Sigmoid colon (tissue), 7 donors: ENCODE measurements around the gene TMEM184C. TPM values are rescaled to one million over a fixed set of nuclear protein-coding genes. Genes with fewer than 3 reads are reported as not detected.

Source experiments
- DNase-seq: peaks from one replicate; pipeline ENCODE4 v3.0.0-alpha.2; 2019
- H3K27ac ChIP-seq, 4 donors: fragments of 200-600 bp; sonication (generic); one replicate each; pipeline ENCODE4 v1.5.1; 2016 to 2019; ENCODE audit warnings: mild to moderate bottlenecking in 1 of 4
- H3K27me3 ChIP-seq, 3 donors: fragments of 200-600 bp; sonication (generic); one replicate each; pipeline ENCODE4 v1.5.1; 2019; ENCODE audit warnings: mild to moderate bottlenecking in 1 of 3
- H3K36me3 ChIP-seq, 4 donors: fragments of 200-600 bp; sonication (generic); one replicate each; pipeline ENCODE4 v1.5.1; 2016 to 2019
- H3K4me1 ChIP-seq, 4 donors: fragments of 200-600 bp; sonication (generic); one replicate each; pipeline ENCODE4 v1.5.1; 2017 to 2019
- H3K4me3 ChIP-seq, 4 donors: fragments of 200-600 bp; sonication (generic); one replicate each; pipeline ENCODE4 v1.5.1; 2017 to 2019; ENCODE audit warnings: mild to moderate bottlenecking in 2 of 4, moderate library complexity in 1 of 4
- H3K9me3 ChIP-seq, 4 donors: fragments of 200-600 bp in 3 of 4; sonication (generic) in 3 of 4; one replicate each; pipeline versions ENCODE4 v1.5.1 to v1.6.1; 2013 to 2019
- CTCF ChIP-seq, 4 experiments: fragments of 450-650 bp in 3 of 4; fragments of 200-600 bp in 1 of 4; IDR thresholded peaks; one replicate each; pipeline ENCODE4 v1.5.1; 2016 to 2019; ENCODE audit warnings: antibody characterized with exemption in 4 of 4, mild to moderate bottlenecking in 3 of 4, moderate library complexity in 2 of 4
- EP300 ChIP-seq, 4 donors: sonication (generic); formaldehyde crosslinking; IDR thresholded peaks; one replicate each; pipeline ENCODE4 v1.6.1; 2017; ENCODE audit warnings: antibody characterized with exemption in 4 of 4
- POLR2A ChIP-seq, 2 donors: fragments of 450-650 bp; IDR thresholded peaks; one replicate each; pipeline ENCODE4 v1.6.1; 2016; ENCODE audit warnings: antibody characterized with exemption in 2 of 2, mild to moderate bottlenecking in 2 of 2, moderate library complexity in 2 of 2
- POLR2AphosphoS5 ChIP-seq, 4 donors: sonication (generic); formaldehyde crosslinking; IDR thresholded peaks; one replicate each; pipeline ENCODE4 v1.6.1; 2017; ENCODE audit warnings: antibody characterized with exemption in 4 of 4
- WGBS, 2 donors: extraction: QIAGEN DNeasy Blood & Tissue Kit; methylation state at CpG; one replicate each; pipeline ENCODE4 v1.1.7; 2013; 5-methylcytosine and 5-hydroxymethylcytosine counted together
- intact Hi-C: fragments of 100-400 bp; cut with DNase I; formaldehyde crosslinking; loops from one replicate; pipeline ENCODE4 v1.15.1; 2023
- polyA plus RNA-seq, 3 donors: library from polyadenylated mRNA; stranded (reverse); fragments of 200-250 nt; gene quantifications; one replicate each; pipeline ENCODE4 v1.2.3, GENCODE V29; 2013
- total RNA-seq, 4 donors: library from RNA; depleted of rRNA; stranded (reverse); fragments of >200 nt; gene quantifications; one replicate each; pipeline ENCODE4 v1.1.0, GENCODE V29; 2016
- donor health status: healthy with polysubstance abuse.
- donor health status: Bipolar disorder and iron deficiency.
- donor health status: healthy.

TMEM184C gene
- total and polyA plus RNA-seq, 7 donors, result 6.0 to 23.8 (median 12.2) TPM

GRCh38 chr4:147709999-147710398, 92.8 kb downstream of the TMEM184C start:
- Histone ChIP-seq H3K36me3 (no peaks in the 10 kb centered on the region), H3K27ac (no peak overlapping the region)

GRCh38 chr4:147714575-147715401, 97.6 kb downstream of the TMEM184C start:
- intact Hi-C loops, result no loop called here
- peak; percentile 90 for DNase-seq
- TF ChIP-seq POLR2A (IDR thresholded peaks at IDR 0.05), result no peak
- TF ChIP-seq POLR2AphosphoS5 (IDR thresholded peaks at IDR 0.05), result peak in 3 of 4 donors; percentile 10 to 29 (median 11)
- TF ChIP-seq EP300 (IDR thresholded peaks at IDR 0.05), result no peak
- no peak for TF ChIP-seq CTCF (IDR thresholded peaks at IDR 0.05)
- no peaks in the 10 kb centered on the region for H3K27me3 ChIP-seq
- WGBS, 2 donors, result 93 to 94% methylated on average over 8 of the region's 8 CpGs
- H3K9me3 ChIP-seq, result no peaks in the 10 kb centered on the region
- H3K4me1 ChIP-seq, result peaks cover 0 to 7% (median 5%) of the 10 kb centered on the region in 4 donors
- H3K27ac ChIP-seq, result peak overlapping the region in 1 of 4 donors; percentile 54
- H3K4me3 ChIP-seq, result no peak overlapping the region
- no peaks in the 10 kb centered on the region for H3K36me3 ChIP-seq

More at GRCh38 chr4:147709999-147710398, 92.8 kb downstream of the TMEM184C start:
- TF ChIP-seq EP300 (IDR thresholded peaks at IDR 0.05), result no peak
- no peak for TF ChIP-seq CTCF (IDR thresholded peaks at IDR 0.05)
- TF ChIP-seq POLR2A (IDR thresholded peaks at IDR 0.05), result no peak
- TF ChIP-seq POLR2AphosphoS5 (IDR thresholded peaks at IDR 0.05), result no peak
- Histone ChIP-seq H3K4me1 (peaks cover 0 to 14% (median 7%) of the 10 kb centered on the region in 4 donors), H3K9me3 (no peaks in the 10 kb centered on the region), H3K4me3 (no peak overlapping the region), H3K27me3 (no peaks in the 10 kb centered on the region)
- DNase-seq, result no peak
- intact Hi-C loops, result no loop called here
- WGBS, 2 donors, result 84 to 94% methylated on average over 5 of the region's 5 CpGs

- intact Hi-C loops, result no loop called here
- Histone ChIP-seq H3K4me3 (no peak overlapping the region), H3K27me3 (no peaks in the 10 kb centered on the region), H3K36me3 (no peaks in the 10 kb centered on the region), H3K4me1 (peaks cover 0 to 9% (median 6%) of the 10 kb centered on the region in 4 donors), H3K27ac (no peak overlapping the region), H3K9me3 (no peaks in the 10 kb centered on the region)
- 73% methylated on average over 1 of the region's 1 CpG for WGBS, 2 donors
- DNase-seq, result no peak
- TF ChIP-seq POLR2A (IDR thresholded peaks at IDR 0.05), result no peak
- no peak for TF ChIP-seq POLR2AphosphoS5 (IDR thresholded peaks at IDR 0.05)
- no peak for TF ChIP-seq CTCF (IDR thresholded peaks at IDR 0.05)
- TF ChIP-seq EP300 (IDR thresholded peaks at IDR 0.05), result no peak
These were observed 100.7 kb downstream of the TMEM184C start for GRCh38 chr4:147717878-147718277.

Other genes with a start within 250 kb of the TMEM184C start
- 10 to 100 TPM in 1 of 4 donors, 1 to 10 TPM in 3; 2.1 to 10.5 (median 7.4) TPM for gene EDNRA, start 136.3 kb upstream of the TMEM184C start, total RNA-seq
- gene EDNRA, start 136.3 kb upstream of the TMEM184C start, polyA plus RNA-seq, result 1 to 10 TPM in 1 of 3 donors, under 1 TPM in 1, not detected in 1; 0.23 to 1.4 TPM
- 10 to 100 TPM in 2 of 4 donors, 1 to 10 TPM in 2; 7.1 to 10.7 (median 10.0) TPM for gene PRMT9, start 66.8 kb downstream of the TMEM184C start, total RNA-seq
- gene PRMT9, start 66.8 kb downstream of the TMEM184C start, polyA plus RNA-seq, result 1 to 10 TPM; 1.8 to 3.5 (median 3.5) TPM
- 100 to 1,000 TPM; 123 to 158 (median 139) TPM for gene ARHGAP10, start 114.7 kb downstream of the TMEM184C start, total RNA-seq
- 1 to 10 TPM; 3.0 to 7.3 (median 7.2) TPM for gene ARHGAP10, start 114.7 kb downstream of the TMEM184C start, polyA plus RNA-seq